ENCODE results near the gene NUTF2. TPM values are rescaled to one million over a fixed set of nuclear protein-coding genes. Genes with fewer than 3 reads are reported as not detected.

Gene NUTF2
- total and polyA plus RNA-seq, 10 of the 15 experiments (the other 5 are each of a cell fraction or from before 2014, with no cell fraction given) = 116 to 342 (median 202) TPM

DNA sequence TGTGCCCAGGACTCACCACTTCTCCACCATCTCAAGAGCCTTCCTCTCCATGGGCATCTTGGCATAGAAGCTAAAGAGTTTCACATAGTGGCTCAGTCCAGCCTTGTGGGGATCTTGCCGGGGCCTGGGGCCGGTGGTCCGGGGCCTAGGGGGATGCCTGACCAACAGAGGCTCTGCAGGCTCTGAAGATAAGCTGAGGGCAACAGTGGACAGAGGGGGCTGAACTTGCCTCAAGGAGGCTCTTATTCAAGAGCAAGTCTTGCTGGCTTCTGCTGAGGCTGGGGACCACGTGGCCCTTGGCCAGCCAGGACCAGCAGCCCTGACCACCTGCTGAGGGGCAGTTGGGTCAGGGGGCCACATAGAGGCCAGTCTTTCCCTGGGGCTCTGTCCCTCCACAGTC is 18.1 kb upstream of the NUTF2 start:
- CTCF ChIA-PET = interaction anchor here (1.8 kb wide), 1 partner anchor 12 kb away, joined by 6 read pairs; no protein-coding TSS in a partner anchor
- H3K36me3 ChIP-seq (ENCODE audit: control insufficient read depth in 2 of 2, insufficient read depth in 2 of 2, low read length in 1 of 2) = peaks cover 4 to 8% of the 10 kb centered on the region in 2 experiments; a peak in 3 of 4 replicates

More for the DNA sequence above, 18.1 kb upstream of the NUTF2 start:
- H3K4me2 ChIP-seq (ENCODE audit: control insufficient read depth, insufficient read depth) = no peak overlapping the region
- no peak overlapping the region for H3K27ac ChIP-seq (ENCODE audit: control insufficient read depth, insufficient read depth)
- TF ChIP-seq, protein P1, sequence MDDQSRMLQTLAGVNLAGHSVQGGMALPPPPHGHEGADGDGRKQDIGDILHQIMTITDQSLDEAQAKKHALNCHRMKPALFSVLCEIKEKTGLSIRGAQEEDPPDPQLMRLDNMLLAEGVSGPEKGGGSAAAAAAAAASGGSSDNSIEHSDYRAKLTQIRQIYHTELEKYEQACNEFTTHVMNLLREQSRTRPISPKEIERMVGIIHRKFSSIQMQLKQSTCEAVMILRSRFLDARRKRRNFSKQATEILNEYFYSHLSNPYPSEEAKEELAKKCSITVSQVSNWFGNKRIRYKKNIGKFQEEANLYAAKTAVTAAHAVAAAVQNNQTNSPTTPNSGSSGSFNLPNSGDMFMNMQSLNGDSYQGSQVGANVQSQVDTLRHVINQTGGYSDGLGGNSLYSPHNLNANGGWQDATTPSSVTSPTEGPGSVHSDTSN (IDR thresholded peaks at IDR 0.05; ENCODE audit: insufficient replicate concordance, low read depth, low read length) = no peak
- TF ChIP-seq JUND (IDR thresholded peaks at IDR 0.05; ENCODE audit: low read depth, low read length) (no peak), RAD21 (IDR thresholded peaks at IDR 0.05; ENCODE audit: insufficient read depth, low read depth, low read length) (no peak), HDAC2 (IDR thresholded peaks at IDR 0.05) (no peak)
- TF ChIP-seq, protein P2, sequence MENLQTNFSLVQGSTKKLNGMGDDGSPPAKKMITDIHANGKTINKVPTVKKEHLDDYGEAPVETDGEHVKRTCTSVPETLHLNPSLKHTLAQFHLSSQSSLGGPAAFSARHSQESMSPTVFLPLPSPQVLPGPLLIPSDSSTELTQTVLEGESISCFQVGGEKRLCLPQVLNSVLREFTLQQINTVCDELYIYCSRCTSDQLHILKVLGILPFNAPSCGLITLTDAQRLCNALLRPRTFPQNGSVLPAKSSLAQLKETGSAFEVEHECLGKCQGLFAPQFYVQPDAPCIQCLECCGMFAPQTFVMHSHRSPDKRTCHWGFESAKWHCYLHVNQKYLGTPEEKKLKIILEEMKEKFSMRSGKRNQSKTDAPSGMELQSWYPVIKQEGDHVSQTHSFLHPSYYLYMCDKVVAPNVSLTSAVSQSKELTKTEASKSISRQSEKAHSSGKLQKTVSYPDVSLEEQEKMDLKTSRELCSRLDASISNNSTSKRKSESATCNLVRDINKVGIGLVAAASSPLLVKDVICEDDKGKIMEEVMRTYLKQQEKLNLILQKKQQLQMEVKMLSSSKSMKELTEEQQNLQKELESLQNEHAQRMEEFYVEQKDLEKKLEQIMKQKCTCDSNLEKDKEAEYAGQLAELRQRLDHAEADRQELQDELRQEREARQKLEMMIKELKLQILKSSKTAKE (IDR thresholded peaks at IDR 0.05; ENCODE audit: low read depth, poor library complexity, severe bottlenecking) = no peak
- peaks cover 13% of the 10 kb centered on the region for H3K79me2 ChIP-seq (ENCODE audit: control insufficient read depth, insufficient read depth, low read length)
- RAD21 ChIA-PET (ENCODE audit: unreplicated experiment) = no interaction called here
- no peaks in the 10 kb centered on the region for H4K20me1 ChIP-seq (ENCODE audit: control insufficient read depth, insufficient read depth)
- no peaks in the 10 kb centered on the region for H3K27me3 ChIP-seq (replicated peaks in 1 of 2; ENCODE audit: control insufficient read depth in 2 of 2, insufficient read depth in 2 of 2, low read length in 1 of 2)
- in situ Hi-C loops (cut with MboI) = no loop called here
- SMC1A ChIA-PET (ENCODE audit: uncharacterized antibody, unreplicated experiment) = no interaction called here
- no peak for FAIRE-seq
- WGBS (ENCODE audit: insufficient coverage, insufficient replicate concordance, low lambda C conversion rate, missing lambda C conversion rate) = 92% methylated on average over 4 of the region's 4 CpGs
- no TSS peak for BruUV-seq (replicated peaks)
- no peak for DNase-seq (ENCODE audit: low read depth, low spot score)
- ATAC-seq = no peak
- intact Hi-C loops (cut with micrococcal nuclease; ENCODE audit: unreplicated experiment) = no loop called here
- POLR2A ChIA-PET = no interaction called here
- H3K4me1 ChIP-seq (ENCODE audit: control insufficient read depth, insufficient read depth, low read length) = peaks cover 4% of the 10 kb centered on the region
- no peak overlapping the region for H3K9ac ChIP-seq (ENCODE audit: control insufficient read depth, insufficient read depth, low read length)
- H3K9me3 ChIP-seq (replicated peaks; ENCODE audit: control insufficient read depth, insufficient read depth, low read length) = no peaks in the 10 kb centered on the region
- H3K4me3 ChIP-seq = no peak overlapping the region
- H2AFZ ChIP-seq (ENCODE audit: control insufficient read depth, low read depth, low read length) = no peak overlapping the region

Data from GM12878 (cell line).